Mesendoderm (in vitro differentiated cells): ENCODE results near the gene GAS2L2.

Source experiments
- DNase-seq: peaks from one replicate; pipeline ENCODE4 v3.0.0; 2013
- H2AK5ac ChIP-seq: 2 replicates; pipeline ENCODE4 v1.6.1; 2013; ENCODE audit warnings: low read length, inconsistent platforms
- H2BK120ac ChIP-seq: 2 replicates; pipeline ENCODE4 v1.6.1; 2013; ENCODE audit warnings: low read depth, mild to moderate bottlenecking, low read length, moderate library complexity, mixed read lengths
- H2BK15ac ChIP-seq: replicated peaks from 2 replicates; pipeline ENCODE4 v1.6.1; 2013; ENCODE audit warnings: low read depth, mild to moderate bottlenecking, moderate library complexity
- H2BK5ac ChIP-seq: 2 replicates; pipeline ENCODE4 v1.6.1; 2013; ENCODE audit warnings: low read length, inconsistent platforms
- H3K18ac ChIP-seq: 2 replicates; pipeline ENCODE4 v1.6.1; 2013; ENCODE audit warnings: mild to moderate bottlenecking, low read length, mixed read lengths
- H3K23ac ChIP-seq: one replicate; pipeline ENCODE4 v1.6.1; 2013; ENCODE audit warnings: low read length
- H3K27ac ChIP-seq: 2 replicates; pipeline ENCODE4 v1.5.1; 2013; ENCODE audit warnings: low read depth, mild to moderate bottlenecking, inconsistent platforms, low read length, moderate library complexity
- H3K27me3 ChIP-seq: 2 replicates; pipeline ENCODE4 v1.6.1; 2013; ENCODE audit warnings: low read length, control low read depth, mild to moderate bottlenecking, inconsistent platforms; ENCODE audit not compliant: insufficient read depth, poor library complexity
- H3K36me3 ChIP-seq: 2 replicates; pipeline ENCODE4 v1.6.1; 2013; ENCODE audit warnings: low read length, inconsistent platforms; ENCODE audit not compliant: control insufficient read depth, insufficient read depth
- H3K4ac ChIP-seq: one replicate; pipeline ENCODE4 v1.6.1; 2013; ENCODE audit warnings: low read depth, mild to moderate bottlenecking, low read length, moderate library complexity
- H3K4me1 ChIP-seq: 2 replicates; pipeline ENCODE4 v1.6.1; 2013; ENCODE audit warnings: low read depth, low read length, inconsistent platforms; ENCODE audit not compliant: control insufficient read depth
- H3K4me2 ChIP-seq: 2 replicates; pipeline ENCODE4 v1.6.1; 2013; ENCODE audit warnings: low read length
- H3K4me3 ChIP-seq: 2 replicates; pipeline ENCODE4 v1.5.1; 2013; ENCODE audit warnings: mild to moderate bottlenecking, low read length
- H3K56ac ChIP-seq: one replicate; pipeline ENCODE4 v1.6.1; 2013; ENCODE audit warnings: low read length
- H3K79me1 ChIP-seq: 2 replicates; pipeline ENCODE4 v1.6.1; 2013; ENCODE audit warnings: low read length, inconsistent platforms
- H3K79me2 ChIP-seq: 2 replicates; pipeline ENCODE4 v1.6.1; 2013; ENCODE audit warnings: mild to moderate bottlenecking, low read length; ENCODE audit not compliant: control insufficient read depth, insufficient read depth
- H3K9ac ChIP-seq: 2 replicates; pipeline ENCODE4 v1.6.1; 2013; ENCODE audit warnings: low read length, inconsistent platforms
- H4K5ac ChIP-seq: one replicate; pipeline ENCODE4 v1.6.1; 2013; ENCODE audit warnings: low read length
- H4K8ac ChIP-seq: one replicate; pipeline ENCODE4 v1.6.1; 2013; ENCODE audit warnings: low read depth, mild to moderate bottlenecking, control low read depth, low read length, moderate library complexity
- WGBS: extraction: QIAGEN DNeasy Blood & Tissue Kit; methylation state at CpG from one replicate; pipeline ENCODE4 v1.1.7; 2013; ENCODE audit warnings: low lambda C conversion rate, missing lambda C conversion rate; ENCODE audit not compliant: insufficient coverage; ENCODE audit errors: extremely low coverage; 5-methylcytosine and 5-hydroxymethylcytosine counted together

Gene GAS2L2

DNA sequence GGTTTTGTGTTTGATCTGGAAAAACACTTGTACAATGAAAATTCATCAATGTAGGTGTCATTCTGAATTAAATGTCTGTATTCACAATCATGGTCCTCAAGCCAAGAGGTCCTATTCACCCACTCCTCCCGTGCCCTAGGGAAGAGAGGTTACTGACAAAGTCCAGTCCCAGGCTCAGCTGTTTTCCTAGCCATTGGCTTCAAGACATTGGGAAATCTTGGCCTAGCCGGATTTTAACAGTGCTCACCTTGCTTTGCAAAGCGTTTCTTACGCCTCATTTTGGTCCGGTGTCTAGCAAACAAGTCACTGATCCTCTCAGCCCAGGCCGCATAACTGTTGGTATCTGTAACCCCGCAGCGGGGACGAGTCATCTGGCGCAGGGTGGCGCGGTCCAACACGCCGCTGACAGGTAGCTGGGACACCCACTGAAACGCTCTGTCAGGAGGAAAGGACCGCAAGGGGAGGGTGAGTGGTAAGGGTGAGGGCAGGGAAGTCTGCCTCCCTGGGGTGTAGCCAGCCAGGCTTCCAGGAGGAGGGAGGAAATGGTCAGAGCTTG, 25.7 kb upstream of the GAS2L2 start:
- Histone ChIP-seq H4K5ac (no peak overlapping the region), H3K79me1 (no peaks in the 10 kb centered on the region), H3K4me1 (no peaks in the 10 kb centered on the region), H3K36me3 (no peaks in the 10 kb centered on the region), H4K8ac (no peak overlapping the region), H3K18ac (no peak overlapping the region), H2BK120ac (no peak overlapping the region), H3K27me3 (no peaks in the 10 kb centered on the region), H3K4me3 (no peak overlapping the region), H3K27ac (no peak overlapping the region), H2AK5ac (no peak overlapping the region), H3K4ac (no peak overlapping the region), H3K56ac (no peak overlapping the region), H3K79me2 (no peaks in the 10 kb centered on the region), H3K9ac (no peak overlapping the region), H3K23ac (no peak overlapping the region), H2BK5ac (no peak overlapping the region), H3K4me2 (no peak overlapping the region), H2BK15ac (no peak overlapping the region)
- no peak for DNase-seq
- WGBS = no CpG with 5 or more reads among the region's 16 CpGs

DNA sequence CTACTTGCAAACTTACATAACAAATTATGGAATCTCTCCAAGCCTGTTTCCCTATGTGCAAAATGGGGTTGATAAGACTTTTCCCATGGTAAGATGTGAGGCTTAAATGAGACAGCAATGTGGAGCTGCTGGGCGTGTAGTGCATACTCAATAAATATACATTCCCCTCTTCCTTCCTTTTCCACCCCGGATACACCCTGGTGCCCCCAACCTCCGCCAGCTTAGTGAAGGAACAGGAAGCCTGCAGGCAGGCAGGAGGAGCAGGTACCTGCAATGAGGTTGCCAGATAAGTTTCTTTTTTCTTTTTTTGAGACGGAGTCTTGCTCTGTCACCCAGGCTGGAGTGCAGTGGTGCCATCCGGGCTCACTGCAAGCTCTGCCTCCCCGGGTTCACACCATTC, 22.5 kb upstream of the GAS2L2 start:
- H2BK120ac ChIP-seq = no peak overlapping the region
- no peak overlapping the region for H4K5ac ChIP-seq
- no peak overlapping the region for H3K4me3 ChIP-seq
- H3K27me3 ChIP-seq = no peaks in the 10 kb centered on the region
- H3K36me3 ChIP-seq = no peaks in the 10 kb centered on the region
- H3K4ac ChIP-seq = no peak overlapping the region
- no peak overlapping the region for H3K18ac ChIP-seq
- no peak overlapping the region for H2BK15ac ChIP-seq
- WGBS = no CpG with 5 or more reads among the region's 6 CpGs
- no peak overlapping the region for H3K9ac ChIP-seq
- H2BK5ac ChIP-seq = no peak overlapping the region
- H3K4me1 ChIP-seq = no peaks in the 10 kb centered on the region
- H3K79me2 ChIP-seq = no peaks in the 10 kb centered on the region
- H3K23ac ChIP-seq = no peak overlapping the region
- no peak overlapping the region for H2AK5ac ChIP-seq
- H3K56ac ChIP-seq = no peak overlapping the region
- H4K8ac ChIP-seq = no peak overlapping the region
- H3K4me2 ChIP-seq = no peak overlapping the region
- no peak for DNase-seq
- H3K27ac ChIP-seq = no peak overlapping the region
- H3K79me1 ChIP-seq = no peaks in the 10 kb centered on the region

- Histone ChIP-seq H2AK5ac (no peak overlapping the region), H2BK15ac (no peak overlapping the region), H3K4me2 (no peak overlapping the region), H3K23ac (no peak overlapping the region), H3K4me1 (no peaks in the 10 kb centered on the region), H3K9ac (no peak overlapping the region), H2BK5ac (no peak overlapping the region), H3K4me3 (no peak overlapping the region), H2BK120ac (no peak overlapping the region), H3K4ac (no peak overlapping the region), H3K36me3 (no peaks in the 10 kb centered on the region), H4K8ac (no peak overlapping the region), H3K56ac (no peak overlapping the region), H4K5ac (no peak overlapping the region), H3K79me2 (no peaks in the 10 kb centered on the region), H3K18ac (no peak overlapping the region), H3K79me1 (no peaks in the 10 kb centered on the region), H3K27ac (no peak overlapping the region), H3K27me3 (no peaks in the 10 kb centered on the region)
- no peak for DNase-seq
- WGBS = no CpG with 5 or more reads among the region's 5 CpGs
Measured at GRCh38 chr17:35775039-35775438, 22.0 kb upstream of the GAS2L2 start.

GRCh38 chr17:35774499-35774898, 21.5 kb upstream of the GAS2L2 start:
- no peaks in the 10 kb centered on the region for H3K79me1 ChIP-seq
- no peak overlapping the region for H2AK5ac ChIP-seq
- H2BK5ac ChIP-seq = no peak overlapping the region
- H3K4me3 ChIP-seq = no peak overlapping the region
- H3K18ac ChIP-seq = no peak overlapping the region
- no CpG with 5 or more reads among the region's 5 CpGs for WGBS
- no peak overlapping the region for H3K9ac ChIP-seq
- DNase-seq = no peak
- H3K4me1 ChIP-seq = no peaks in the 10 kb centered on the region
- no peak overlapping the region for H3K4me2 ChIP-seq
- no peak overlapping the region for H3K23ac ChIP-seq
- no peaks in the 10 kb centered on the region for H3K79me2 ChIP-seq
- H3K27ac ChIP-seq = no peak overlapping the region
- no peak overlapping the region for H3K56ac ChIP-seq
- H3K27me3 ChIP-seq = no peaks in the 10 kb centered on the region
- no peak overlapping the region for H2BK15ac ChIP-seq
- H3K36me3 ChIP-seq = no peaks in the 10 kb centered on the region
- H3K4ac ChIP-seq = no peak overlapping the region
- no peak overlapping the region for H4K5ac ChIP-seq
- no peak overlapping the region for H2BK120ac ChIP-seq
- no peak overlapping the region for H4K8ac ChIP-seq

DNA sequence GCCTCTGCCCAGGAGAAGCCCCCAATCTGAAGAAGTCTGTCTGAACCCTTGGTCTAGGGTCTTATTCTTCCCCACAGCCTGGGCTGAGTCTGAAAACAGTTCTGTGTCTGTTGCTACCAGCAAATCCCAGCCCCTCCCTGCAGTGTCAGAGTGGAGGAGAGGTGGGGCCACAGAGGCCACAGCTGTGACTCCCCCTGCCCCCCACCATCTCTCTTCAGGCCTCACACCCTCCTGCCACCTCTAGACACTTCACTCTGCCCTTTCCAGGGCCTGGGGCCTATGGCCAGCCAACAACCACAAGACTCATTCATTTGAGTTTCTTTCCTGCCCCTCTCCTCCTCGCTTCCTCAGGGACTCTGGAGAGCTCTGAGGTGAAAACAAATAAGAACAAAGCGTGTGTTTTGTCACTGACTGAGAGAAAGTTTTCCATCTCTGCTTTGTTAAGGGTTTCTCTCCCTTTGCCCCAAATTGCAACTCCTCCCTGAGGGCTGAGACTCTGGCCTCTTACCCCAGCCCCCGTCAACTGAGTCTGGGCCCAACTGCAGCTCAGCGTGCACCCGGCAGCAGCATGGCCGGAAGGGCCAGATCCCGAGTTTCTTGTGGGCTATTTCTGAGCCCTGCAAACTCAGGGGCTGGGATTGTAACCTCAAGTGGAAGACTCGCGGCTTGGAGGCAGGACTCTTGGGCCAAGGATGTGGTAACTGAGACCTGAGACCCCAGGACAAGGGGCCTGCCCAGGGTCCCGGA, 20.8 kb upstream of the GAS2L2 start:
- Histone ChIP-seq H4K5ac (no peak overlapping the region), H3K23ac (no peak overlapping the region), H3K27ac (no peak overlapping the region), H3K4me1 (no peaks in the 10 kb centered on the region), H3K4me2 (no peak overlapping the region), H2BK5ac (no peak overlapping the region), H3K4ac (no peak overlapping the region), H3K27me3 (no peaks in the 10 kb centered on the region), H4K8ac (no peak overlapping the region), H3K4me3 (no peak overlapping the region), H3K9ac (no peak overlapping the region), H3K36me3 (no peaks in the 10 kb centered on the region), H3K79me2 (no peaks in the 10 kb centered on the region), H3K79me1 (no peaks in the 10 kb centered on the region), H2BK120ac (no peak overlapping the region), H2BK15ac (no peak overlapping the region), H3K18ac (no peak overlapping the region), H3K56ac (peak overlapping the region; percentile 46), H2AK5ac (no peak overlapping the region)
- no peak for DNase-seq
- no CpG with 5 or more reads among the region's 10 CpGs for WGBS

DNA sequence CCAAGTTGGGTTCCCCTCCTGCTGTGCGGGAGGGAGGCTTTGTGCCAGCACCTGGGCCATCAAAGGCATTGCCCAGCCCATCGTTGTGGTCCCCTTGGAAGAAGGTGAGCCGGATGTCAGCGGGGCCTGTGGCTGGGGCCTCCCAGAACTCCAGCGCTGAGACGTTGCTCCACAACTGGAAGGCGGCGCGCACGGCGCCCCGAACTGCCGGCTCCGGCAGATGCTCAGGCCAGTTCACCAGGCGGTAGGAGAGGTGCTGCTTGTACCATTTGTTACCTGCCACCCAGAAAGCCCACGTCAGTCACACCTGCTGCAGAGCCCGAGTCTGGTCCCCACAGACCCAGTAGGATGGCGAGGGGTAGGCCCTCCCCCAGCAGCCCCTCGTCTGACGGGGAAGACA, 20.1 kb upstream of the GAS2L2 start:
- Histone ChIP-seq H3K4me3 (no peak overlapping the region), H3K56ac (no peak overlapping the region), H3K79me2 (no peaks in the 10 kb centered on the region), H4K8ac (no peak overlapping the region), H3K23ac (no peak overlapping the region), H3K4me1 (no peaks in the 10 kb centered on the region), H3K27ac (no peak overlapping the region), H3K27me3 (no peaks in the 10 kb centered on the region), H2BK120ac (no peak overlapping the region), H3K18ac (no peak overlapping the region), H4K5ac (no peak overlapping the region), H2AK5ac (no peak overlapping the region), H3K36me3 (no peaks in the 10 kb centered on the region), H2BK15ac (no peak overlapping the region), H3K9ac (no peak overlapping the region), H3K4ac (no peak overlapping the region), H3K79me1 (no peaks in the 10 kb centered on the region), H3K4me2 (no peak overlapping the region), H2BK5ac (no peak overlapping the region)
- WGBS = no CpG with 5 or more reads among the region's 20 CpGs
- DNase-seq = no peak
